ENCODE measurements around the gene EFCAB8. TPM values are rescaled to one million over a fixed set of nuclear protein-coding genes. Genes with fewer than 3 reads are reported as not detected.
"Not testable (repeated sequence)": the region's sequence is repeated elsewhere in the genome, so short reads cannot be mapped to it uniquely, and the experiment has no call there.

The EFCAB8 gene
- total RNA-seq, 1 donor from 2014 or later, result not detected

- DNase-seq (ENCODE audit: extremely low spot score in 2 of 2), result no peak
- Histone ChIP-seq H3K36me3 (no peaks in the 10 kb centered on the region), H3K27me3 (no peaks in the 10 kb centered on the region), H3K4me1 (no peaks in the 10 kb centered on the region), H3K9me3 (no peaks in the 10 kb centered on the region), H3K27ac (no peak overlapping the region), H3K4me3 (no peak overlapping the region)
- intact Hi-C loops (cut with DNase I), result no loop called here
- TF ChIP-seq POLR2A (IDR thresholded peaks at IDR 0.05) (no peak), CTCF (IDR thresholded peaks at IDR 0.05) (no peak), POLR2AphosphoS5 (IDR thresholded peaks at IDR 0.05; ENCODE audit: insufficient read depth in 1 of 2, low read depth in 1 of 2) (no peak)
These were observed 103.3 kb downstream of the EFCAB8 start for GRCh38 chr20:32962053-32962452.

GRCh38 chr20:32962646-32963045 is 103.9 kb downstream of the EFCAB8 start:
- intact Hi-C loops (cut with DNase I); DNase-seq (ENCODE audit: extremely low spot score in 2 of 2); H3K4me3 ChIP-seq; H3K27me3 ChIP-seq; H3K27ac ChIP-seq; H3K36me3 ChIP-seq; H3K4me1 ChIP-seq; H3K9me3 ChIP-seq: not testable (repeated sequence)

GRCh38 chr20:32963176-32963575 is 104.5 kb downstream of the EFCAB8 start:
- Histone ChIP-seq H3K4me3 (no peak overlapping the region), H3K4me1 (no peaks in the 10 kb centered on the region), H3K27ac (no peak overlapping the region), H3K9me3 (no peaks in the 10 kb centered on the region), H3K27me3 (no peaks in the 10 kb centered on the region), H3K36me3 (no peaks in the 10 kb centered on the region)
- TF ChIP-seq CTCF (IDR thresholded peaks at IDR 0.05) (no peak), POLR2AphosphoS5 (IDR thresholded peaks at IDR 0.05; ENCODE audit: insufficient read depth in 1 of 2, low read depth in 1 of 2) (no peak), POLR2A (IDR thresholded peaks at IDR 0.05) (no peak)
- no peak for DNase-seq (ENCODE audit: extremely low spot score in 2 of 2)
- intact Hi-C loops (cut with DNase I), result no loop called here

GRCh38 chr20:32964575-32964974 is 105.9 kb downstream of the EFCAB8 start:
- DNase-seq (ENCODE audit: extremely low spot score in 2 of 2), result no peak
- Histone ChIP-seq H3K36me3 (no peaks in the 10 kb centered on the region), H3K27me3 (no peaks in the 10 kb centered on the region), H3K9me3 (no peaks in the 10 kb centered on the region), H3K4me3 (no peak overlapping the region), H3K27ac (no peak overlapping the region), H3K4me1 (no peaks in the 10 kb centered on the region)
- no peak for TF ChIP-seq POLR2AphosphoS5 (IDR thresholded peaks at IDR 0.05; ENCODE audit: insufficient read depth in 1 of 2, low read depth in 1 of 2)
- no peak for TF ChIP-seq POLR2A (IDR thresholded peaks at IDR 0.05)
- TF ChIP-seq CTCF (IDR thresholded peaks at IDR 0.05), result no peak
- intact Hi-C loops (cut with DNase I), result no loop called here

GRCh38 chr20:32965115-32965514 is 106.4 kb downstream of the EFCAB8 start:
- intact Hi-C loops (cut with DNase I), result no loop called here
- TF ChIP-seq POLR2AphosphoS5 (IDR thresholded peaks at IDR 0.05; ENCODE audit: insufficient read depth in 1 of 2, low read depth in 1 of 2) (no peak), POLR2A (IDR thresholded peaks at IDR 0.05) (no peak)
- Histone ChIP-seq H3K4me3 (no peak overlapping the region), H3K27me3 (no peaks in the 10 kb centered on the region), H3K9me3 (no peaks in the 10 kb centered on the region), H3K4me1 (no peaks in the 10 kb centered on the region), H3K27ac (no peak overlapping the region), H3K36me3 (no peaks in the 10 kb centered on the region)
- no peak for DNase-seq (ENCODE audit: extremely low spot score in 2 of 2)

GRCh38 chr20:32965581-32966373 is 107.1 kb downstream of the EFCAB8 start:
- H3K27ac ChIP-seq, result no peak overlapping the region
- H3K27me3 ChIP-seq, result no peaks in the 10 kb centered on the region
- TF ChIP-seq POLR2A (IDR thresholded peaks at IDR 0.05) (no peak), CTCF (IDR thresholded peaks at IDR 0.05) (no peak), POLR2AphosphoS5 (IDR thresholded peaks at IDR 0.05; ENCODE audit: insufficient read depth in 1 of 2, low read depth in 1 of 2) (no peak)
- H3K4me1 ChIP-seq, result no peaks in the 10 kb centered on the region
- intact Hi-C loops (cut with DNase I), result no loop called here
- peak in 1 of 2 donors; percentile 49 for DNase-seq (ENCODE audit: extremely low spot score in 2 of 2)
- no peak overlapping the region for H3K4me3 ChIP-seq
- H3K36me3 ChIP-seq, result no peaks in the 10 kb centered on the region
- H3K9me3 ChIP-seq, result no peaks in the 10 kb centered on the region

Measured in vagina (tissue), 2 donors.